ENCODE measurements around the gene TMEM181.

TMEM181 gene

GRCh38 chr6:158619922-158620801, 60.3 kb downstream of the TMEM181 start:
- Histone ChIP-seq H3K4me3 (ENCODE audit: insufficient read depth, low read length, poor library complexity, severe bottlenecking) (no peak overlapping the region), H2AFZ (ENCODE audit: low read depth, low read length, severe bottlenecking) (no peak overlapping the region), H3K27ac (ENCODE audit: low read depth, low read length) (no peak overlapping the region), H3F3A (ENCODE audit: insufficient read depth) (no peaks in the 10 kb centered on the region), H3K27me3 (ENCODE audit: low read length) (no peaks in the 10 kb centered on the region), H3K9me3 (ENCODE audit: insufficient read depth, low read length) (no peaks in the 10 kb centered on the region), H3K79me2 (ENCODE audit: insufficient read depth, low read length) (no peaks in the 10 kb centered on the region), H3K36me3 (ENCODE audit: low read length) (no peaks in the 10 kb centered on the region), H3K9ac (ENCODE audit: low read length) (no peak overlapping the region), H4K20me1 (ENCODE audit: low read depth, low read length) (no peaks in the 10 kb centered on the region), H3K9me2 (replicated peaks; ENCODE audit: insufficient read depth, low read length) (no peaks in the 10 kb centered on the region), H3K4me2 (ENCODE audit: low read depth, low read length, poor library complexity, severe bottlenecking) (no peak overlapping the region)
- TF ChIP-seq CTCF (IDR thresholded peaks at IDR 0.05; ENCODE audit: insufficient read depth, low read length, poor library complexity, severe bottlenecking), result no peak
- TF ChIP-seq EZH2phosphoT487 (conservative IDR thresholded peaks at IDR 0.05; ENCODE audit: low read length), result no peak

DNA sequence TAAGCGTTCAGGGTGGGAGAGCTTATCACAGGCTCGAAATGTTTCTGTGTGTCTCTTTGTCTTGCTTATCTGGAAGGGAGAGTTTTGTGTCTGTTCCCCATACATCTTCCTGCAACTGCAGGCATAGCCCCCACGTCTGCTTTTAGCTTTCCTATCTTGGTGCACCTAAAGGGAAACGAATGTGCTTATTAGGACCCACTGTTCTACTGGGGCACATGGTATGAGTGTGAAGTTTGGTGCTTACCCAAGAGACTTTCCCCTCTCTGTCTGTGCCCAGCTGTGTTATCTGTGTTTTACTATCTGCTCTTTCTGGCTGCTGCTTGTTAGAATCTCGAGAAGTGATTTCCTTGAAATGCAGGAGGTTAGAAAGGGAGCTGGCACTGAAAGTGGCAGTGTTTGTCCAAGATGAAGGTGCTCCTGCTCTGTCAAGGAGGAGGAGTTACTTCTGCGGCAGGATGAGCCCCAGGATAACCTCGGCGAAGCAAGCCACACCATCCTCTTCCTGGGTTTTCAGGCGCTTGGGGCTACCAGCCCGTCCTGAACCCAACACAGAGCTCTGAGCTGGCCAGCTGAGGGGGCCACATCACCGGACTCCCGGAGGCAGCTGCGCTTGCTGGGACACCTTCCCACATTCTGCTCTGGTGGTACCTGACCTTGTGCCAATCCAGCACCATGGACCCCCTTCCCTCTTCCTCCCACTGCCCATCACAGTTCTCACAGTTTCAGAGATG, 61.2 kb downstream of the TMEM181 start:
- Histone ChIP-seq H3K27ac (ENCODE audit: low read depth, low read length) (no peak overlapping the region), H3K79me2 (ENCODE audit: insufficient read depth, low read length) (no peaks in the 10 kb centered on the region), H2AFZ (ENCODE audit: low read depth, low read length, severe bottlenecking) (no peak overlapping the region), H3K36me3 (ENCODE audit: low read length) (no peaks in the 10 kb centered on the region), H3K9me2 (replicated peaks; ENCODE audit: insufficient read depth, low read length) (no peaks in the 10 kb centered on the region), H4K20me1 (ENCODE audit: low read depth, low read length) (no peaks in the 10 kb centered on the region), H3K4me2 (ENCODE audit: low read depth, low read length, poor library complexity, severe bottlenecking) (no peak overlapping the region), H3F3A (ENCODE audit: insufficient read depth) (no peaks in the 10 kb centered on the region), H3K4me3 (ENCODE audit: insufficient read depth, low read length, poor library complexity, severe bottlenecking) (no peak overlapping the region), H3K9ac (ENCODE audit: low read length) (no peak overlapping the region), H3K27me3 (ENCODE audit: low read length) (no peaks in the 10 kb centered on the region), H3K9me3 (ENCODE audit: insufficient read depth, low read length) (no peaks in the 10 kb centered on the region)
- TF ChIP-seq EZH2phosphoT487 (conservative IDR thresholded peaks at IDR 0.05; ENCODE audit: low read length) (no peak), CTCF (IDR thresholded peaks at IDR 0.05; ENCODE audit: insufficient read depth, low read length, poor library complexity, severe bottlenecking) (no peak)

DNA sequence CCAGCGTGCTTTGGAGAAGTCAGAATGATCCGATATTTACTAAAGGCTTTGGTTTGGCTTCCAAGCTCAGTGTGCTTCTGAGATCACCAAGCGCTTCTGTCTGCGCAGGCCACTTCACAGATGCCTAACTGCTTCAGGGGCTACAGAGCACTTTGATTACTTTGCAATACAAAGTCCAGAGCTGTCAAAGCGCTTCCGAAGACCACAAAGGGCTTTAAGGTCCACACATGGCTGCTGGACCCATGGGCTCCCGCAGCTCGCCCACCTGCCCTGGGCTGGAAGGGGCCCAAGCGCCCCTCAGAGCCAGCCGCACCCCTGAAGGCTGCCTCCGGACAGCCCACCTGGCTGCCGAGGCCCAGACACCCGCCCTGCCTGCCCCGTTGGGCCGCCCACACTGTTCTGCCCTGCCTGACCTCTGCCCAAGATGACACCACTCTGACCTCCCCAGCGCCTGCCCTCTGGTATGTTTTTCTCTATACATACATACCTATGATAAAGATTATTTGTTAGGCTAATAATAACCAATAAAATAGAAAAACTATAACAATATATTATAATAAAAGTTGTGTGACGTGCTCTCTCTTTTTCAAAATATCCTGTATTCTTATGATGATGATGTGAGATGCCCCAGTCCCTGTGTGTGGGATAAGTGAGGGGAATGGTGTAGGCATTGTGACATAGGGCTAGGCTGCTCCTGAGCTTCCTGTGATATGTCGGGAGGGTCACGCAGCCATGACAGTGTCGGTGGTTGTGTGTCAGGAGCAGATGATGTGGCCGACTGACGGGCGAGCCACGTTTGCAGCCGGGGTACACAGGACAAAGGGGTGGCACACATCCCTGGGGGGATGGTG, 62.0 kb downstream of the TMEM181 start:
- H2AFZ ChIP-seq (ENCODE audit: low read depth, low read length, severe bottlenecking), result no peak overlapping the region

More for the DNA sequence above, 62.0 kb downstream of the TMEM181 start:
- Histone ChIP-seq H3K9me2 (replicated peaks; ENCODE audit: insufficient read depth, low read length) (no peaks in the 10 kb centered on the region), H3K4me3 (ENCODE audit: insufficient read depth, low read length, poor library complexity, severe bottlenecking) (no peak overlapping the region), H4K20me1 (ENCODE audit: low read depth, low read length) (no peaks in the 10 kb centered on the region), H3K9ac (ENCODE audit: low read length) (no peak overlapping the region), H3K79me2 (ENCODE audit: insufficient read depth, low read length) (no peaks in the 10 kb centered on the region), H3K27ac (ENCODE audit: low read depth, low read length) (no peak overlapping the region), H3K36me3 (ENCODE audit: low read length) (no peaks in the 10 kb centered on the region), H3K9me3 (ENCODE audit: insufficient read depth, low read length) (no peaks in the 10 kb centered on the region), H3K27me3 (ENCODE audit: low read length) (no peaks in the 10 kb centered on the region), H3K4me2 (ENCODE audit: low read depth, low read length, poor library complexity, severe bottlenecking) (no peak overlapping the region), H3F3A (ENCODE audit: insufficient read depth) (no peaks in the 10 kb centered on the region)
- TF ChIP-seq CTCF (IDR thresholded peaks at IDR 0.05; ENCODE audit: insufficient read depth, low read length, poor library complexity, severe bottlenecking), result no peak

All from SU-DHL-6 (cell line).